Caco-2 (cell line): ENCODE data around the gene C1orf198. TPM values are rescaled to one million over a fixed set of nuclear protein-coding genes. Genes with fewer than 3 reads are reported as not detected.

Source experiments
- BruUV-seq: library from RNA; stranded (reverse); fragments of 400-500 nt; replicated peaks from 2 replicates; lab custom pipeline; 2021; lab: Mats Ljungman, UMichigan
- CTCF ChIA-PET: fragments of 300-600 bp; sonication (Branson Sonifier 250); formaldehyde crosslinking; loops from one replicate; lab custom pipeline; 2022; ENCODE audit warnings: antibody characterized with exemption; lab: Charles Lee
- POLR2A ChIA-PET: fragments of 300-600 bp; sonication (Branson Sonifier 250); formaldehyde crosslinking; loops from one replicate; lab custom pipeline; 2022; ENCODE audit warnings: antibody characterized with exemption; lab: Charles Lee
- DNase-seq, 2 experiments: peaks; one replicate each; pipeline versions ENCODE4 v3.0.0 to v3.0.0-alpha.2; 2020 to 2022
- H3K27me3 ChIP-seq: replicated peaks from 2 replicates; pipeline ENCODE4 v1.6.0; 2011; ENCODE audit warnings: low read length; ENCODE audit not compliant: control insufficient read depth, insufficient read depth
- H3K36me3 ChIP-seq: 2 replicates; pipeline ENCODE4 v1.5.1; 2011; ENCODE audit warnings: low read length; ENCODE audit not compliant: control insufficient read depth, insufficient read depth
- H3K4me1 ChIP-seq: fragments of 250-450 bp; sonication (Bioruptor Pico); 2 replicates; pipeline ENCODE4 v1.5.1; 2020; ENCODE audit warnings: mild to moderate bottlenecking
- H3K4me3 ChIP-seq: 2 replicates; pipeline ENCODE4 v1.5.1; 2011; ENCODE audit warnings: low read depth, mild to moderate bottlenecking, control low read depth, low read length
- H3K9me3 ChIP-seq: fragments of 250-450 bp; sonication (Bioruptor Pico); 2 replicates; pipeline ENCODE4 v1.5.1; 2020; ENCODE audit warnings: mild to moderate bottlenecking, moderate library complexity
- H3K27ac Mint-ChIP-seq: one replicate; pipeline ENCODE4 v1.8.0; 2022; ENCODE audit warnings: mixed read lengths; ENCODE audit not compliant: unreplicated experiment
- H3K27me3 Mint-ChIP-seq: one replicate; pipeline ENCODE4 v1.8.0; 2022; ENCODE audit warnings: mixed read lengths; ENCODE audit not compliant: insufficient read depth, unreplicated experiment
- H3K36me3 Mint-ChIP-seq: one replicate; pipeline ENCODE4 v1.8.0; 2022; ENCODE audit warnings: mild to moderate bottlenecking, mixed read lengths; ENCODE audit not compliant: insufficient read depth, unreplicated experiment
- H3K4me1 Mint-ChIP-seq: one replicate; pipeline ENCODE4 v1.8.0; 2022; ENCODE audit warnings: low read depth, mixed read lengths; ENCODE audit not compliant: unreplicated experiment
- H3K4me3 Mint-ChIP-seq: one replicate; pipeline ENCODE4 v1.8.0; 2022; ENCODE audit warnings: mild to moderate bottlenecking, moderate library complexity, mixed read lengths; ENCODE audit not compliant: unreplicated experiment
- H3K9me3 Mint-ChIP-seq: one replicate; pipeline ENCODE4 v1.8.0; 2022; ENCODE audit warnings: mixed read lengths; ENCODE audit not compliant: unreplicated experiment
- CTCF ChIP-seq, 2 experiments: fragments of 200-600 bp in 1 of 2; IDR thresholded peaks; 1 replicate in 1 of 2; 2 replicates in 1 of 2; pipeline versions ENCODE4 v1.5.1 to v1.8.0; 2011 to 2022; ENCODE audit warnings: antibody characterized with exemption in 1 of 2, control low read depth in 1 of 2, inconsistent platforms in 1 of 2, low read depth in 1 of 2, low read length in 1 of 2, mild to moderate bottlenecking in 1 of 2, moderate library complexity in 1 of 2; ENCODE audit not compliant: insufficient read depth in 1 of 2, severe bottlenecking in 1 of 2, unreplicated experiment in 1 of 2
- intact Hi-C: fragments of 100-400 bp; cut with micrococcal nuclease; formaldehyde crosslinking; loops from one replicate; pipeline ENCODE4 v1.10.0; 2022; ENCODE audit not compliant: unreplicated experiment
- total RNA-seq: library from RNA; stranded (reverse); gene quantifications from 2 replicates; pipeline ENCODE4 v1.2.3, GENCODE V29; 2022

Gene C1orf198
- total RNA-seq, 1 experiment from 2014 or later, result 92.2 TPM

GRCh38 chr1:230860617-230861384 is 7.5 kb downstream of the C1orf198 start:
- Mint-ChIP-seq H3K4me1 (peaks cover 38% of the 10 kb centered on the region), H3K9me3 (peaks cover 8% of the 10 kb centered on the region), H3K27ac (no peak overlapping the region), H3K36me3 (peaks cover 60% of the 10 kb centered on the region), H3K27me3 (no peaks in the 10 kb centered on the region), H3K4me3 (no peak overlapping the region)
- Histone ChIP-seq H3K9me3 (no peaks in the 10 kb centered on the region), H3K4me3 (no peak overlapping the region), H3K27me3 (no peaks in the 10 kb centered on the region), H3K36me3 (no peaks in the 10 kb centered on the region), H3K4me1 (peaks cover 38% of the 10 kb centered on the region)
- ChIA-PET POLR2A (no interaction called here), CTCF (no interaction called here)
- no peak for TF ChIP-seq CTCF (IDR thresholded peaks at IDR 0.05; ENCODE audit: insufficient read depth in 1 of 2, low read depth in 1 of 2, low read length in 1 of 2, severe bottlenecking in 1 of 2, unreplicated experiment in 1 of 2)
- BruUV-seq, result no TSS peak
- intact Hi-C loops, result loop anchor here (10.0 kb wide), 1 partner anchor 354 kb away; no protein-coding TSS in a partner anchor
- no peak for DNase-seq

- H3K36me3 ChIP-seq, result peaks cover 3% of the 10 kb centered on the region; the same call in 1 of the 2 replicates
- H3K27me3 Mint-ChIP-seq, result no peaks in the 10 kb centered on the region
- BruUV-seq, result no TSS peak
- no peak overlapping the region for H3K27ac Mint-ChIP-seq
- TF ChIP-seq CTCF (IDR thresholded peaks at IDR 0.05; ENCODE audit: insufficient read depth in 1 of 2, low read depth in 1 of 2, low read length in 1 of 2, severe bottlenecking in 1 of 2, unreplicated experiment in 1 of 2), result no peak
- H3K4me3 Mint-ChIP-seq, result no peak overlapping the region
- DNase-seq, result no peak
- H3K4me3 ChIP-seq, result no peak overlapping the region
- H3K9me3 Mint-ChIP-seq, result peaks cover 22% of the 10 kb centered on the region
- ChIA-PET POLR2A (interaction anchor here (0.6 to 1.2 kb wide), 4 partner anchors 9 to 80 kb away, joined by 3 to 5 read pairs (median 4); partner anchors contain the start of gene C1orf198), CTCF (no interaction called here)
- peaks cover 33% of the 10 kb centered on the region for H3K4me1 ChIP-seq
- H3K36me3 Mint-ChIP-seq, result peaks cover 66% of the 10 kb centered on the region
- no peaks in the 10 kb centered on the region for H3K9me3 ChIP-seq
- intact Hi-C loops, result no loop called here
- no peaks in the 10 kb centered on the region for H3K27me3 ChIP-seq
- H3K4me1 Mint-ChIP-seq, result peaks cover 25% of the 10 kb centered on the region
Observed at GRCh38 chr1:230858918-230859729, 9.2 kb downstream of the C1orf198 start.

- CTCF ChIA-PET, result no interaction called here
- peaks cover 25% of the 10 kb centered on the region for H3K4me1 ChIP-seq
Observed at GRCh38 chr1:230858236-230858820, 10.0 kb downstream of the C1orf198 start.

More at GRCh38 chr1:230858236-230858820, 10.0 kb downstream of the C1orf198 start:
- no peaks in the 10 kb centered on the region for H3K27me3 ChIP-seq
- POLR2A ChIA-PET, result interaction anchor here (0.6 to 1.2 kb wide), 3 partner anchors 10 to 81 kb away, joined by 3 to 5 read pairs (median 4); partner anchors contain the start of gene C1orf198
- Mint-ChIP-seq H3K9me3 (peaks cover 30% of the 10 kb centered on the region), H3K4me1 (peaks cover 18% of the 10 kb centered on the region), H3K4me3 (no peak overlapping the region), H3K27ac (no peak overlapping the region), H3K36me3 (peaks cover 70% of the 10 kb centered on the region), H3K27me3 (no peaks in the 10 kb centered on the region)
- peaks cover 4% of the 10 kb centered on the region; the same call in 1 of the 2 replicates for H3K36me3 ChIP-seq
- H3K9me3 ChIP-seq, result no peaks in the 10 kb centered on the region
- intact Hi-C loops, result no loop called here
- no peak overlapping the region for H3K4me3 ChIP-seq
- no peak for DNase-seq
- no TSS peak for BruUV-seq
- no peak for TF ChIP-seq CTCF (IDR thresholded peaks at IDR 0.05; ENCODE audit: insufficient read depth in 1 of 2, low read depth in 1 of 2, low read length in 1 of 2, severe bottlenecking in 1 of 2, unreplicated experiment in 1 of 2)
